ENCODE results near the gene KCNQ5. TPM values are rescaled to one million over a fixed set of nuclear protein-coding genes. Genes with fewer than 3 reads are reported as not detected.
"Not testable (repeated sequence)": the region's sequence is repeated elsewhere in the genome, so short reads cannot be mapped to it uniquely, and the experiment has no call there.

The KCNQ5 gene
- total RNA-seq, 1 donor from 2014 or later = 0.49 TPM

DNA sequence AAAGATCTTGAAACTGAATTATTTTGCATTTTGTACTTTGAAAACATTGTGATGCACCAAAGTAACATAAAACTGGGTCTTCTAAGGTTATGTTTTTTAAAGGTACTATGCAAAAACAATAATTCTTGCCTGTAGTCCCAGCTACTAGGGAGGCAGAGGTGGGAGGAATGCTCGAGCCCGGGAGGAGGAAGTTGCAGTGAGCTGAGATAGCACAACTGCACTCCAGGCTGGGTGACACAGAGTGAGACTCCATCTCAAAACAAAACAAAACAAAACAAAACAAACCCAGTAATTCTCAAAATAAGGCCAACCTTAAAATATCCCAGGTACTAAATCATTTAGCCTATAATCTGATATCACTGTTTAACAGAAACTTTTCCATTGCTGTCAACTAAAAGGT is 333.8 kb downstream of the KCNQ5 start:
- intact Hi-C loops (cut with DNase I) = no loop called here
- DNase-seq (ENCODE audit: low spot score) = no peak
- no peak for ATAC-seq

DNA sequence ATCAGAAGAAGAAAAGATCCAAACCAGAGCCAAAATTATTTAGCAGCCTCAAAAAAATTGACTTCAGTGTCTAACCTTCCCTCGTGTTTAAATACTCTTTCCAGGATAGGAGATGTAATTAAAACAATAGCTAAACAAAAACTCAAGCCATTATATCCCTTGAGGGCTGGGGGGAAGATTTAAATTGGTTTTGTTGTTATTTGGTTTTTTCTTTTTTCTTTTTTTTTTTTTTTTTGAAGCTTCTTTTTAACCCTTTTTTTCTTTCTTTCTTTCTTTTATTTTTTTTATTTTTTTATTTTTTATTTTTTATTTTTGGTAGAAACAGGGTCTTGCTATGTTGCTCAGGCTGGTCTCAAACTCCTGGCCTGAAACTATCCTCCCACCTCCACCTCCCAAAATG is 334.4 kb downstream of the KCNQ5 start:
- intact Hi-C loops (cut with DNase I) = no loop called here
- ATAC-seq (no peak), DNase-seq (ENCODE audit: low spot score) (no peak)

DNA sequence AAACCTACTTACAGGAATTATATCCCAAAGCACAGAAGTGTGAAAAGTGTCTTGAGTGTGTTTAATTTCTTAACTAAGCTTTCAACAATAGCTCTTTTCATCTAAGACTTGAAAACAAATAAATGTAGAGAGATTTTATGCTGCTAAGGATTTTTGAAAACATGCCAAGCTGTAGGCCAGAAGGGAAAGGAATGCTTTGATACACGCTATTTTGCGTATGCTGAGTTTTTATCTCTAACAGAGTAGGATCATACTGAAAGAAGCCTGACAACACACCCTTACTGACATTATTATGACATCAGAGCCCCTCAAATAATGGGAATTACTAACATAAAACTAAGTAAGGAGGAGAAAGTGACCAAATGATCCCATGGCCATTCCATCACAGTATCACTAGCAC is 338.0 kb downstream of the KCNQ5 start:
- DNase-seq (ENCODE audit: low spot score) = no peak
- intact Hi-C loops (cut with DNase I) = no loop called here
- ATAC-seq = no peak

DNA sequence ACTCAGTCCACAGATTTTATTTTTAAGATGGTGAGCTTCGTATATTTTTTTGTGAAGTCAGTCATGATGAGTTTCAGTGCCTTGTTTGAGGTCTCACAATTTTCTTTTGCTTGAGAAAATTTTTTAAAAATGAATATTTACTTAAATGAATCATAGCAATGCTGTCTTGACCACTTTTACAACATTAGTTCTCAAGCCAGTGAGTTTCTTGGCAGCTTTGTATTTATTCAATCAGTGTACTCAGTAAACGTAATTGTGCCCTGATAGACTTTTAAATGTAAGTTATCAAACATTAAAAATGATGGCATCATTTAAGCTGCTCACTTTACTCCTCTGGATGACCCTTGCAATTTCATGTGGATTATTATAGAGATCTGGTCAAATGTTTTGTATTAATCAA is 342.1 kb downstream of the KCNQ5 start:
- intact Hi-C loops (cut with DNase I) = no loop called here
- DNase-seq (ENCODE audit: low spot score) = no peak
- ATAC-seq = no peak

DNA sequence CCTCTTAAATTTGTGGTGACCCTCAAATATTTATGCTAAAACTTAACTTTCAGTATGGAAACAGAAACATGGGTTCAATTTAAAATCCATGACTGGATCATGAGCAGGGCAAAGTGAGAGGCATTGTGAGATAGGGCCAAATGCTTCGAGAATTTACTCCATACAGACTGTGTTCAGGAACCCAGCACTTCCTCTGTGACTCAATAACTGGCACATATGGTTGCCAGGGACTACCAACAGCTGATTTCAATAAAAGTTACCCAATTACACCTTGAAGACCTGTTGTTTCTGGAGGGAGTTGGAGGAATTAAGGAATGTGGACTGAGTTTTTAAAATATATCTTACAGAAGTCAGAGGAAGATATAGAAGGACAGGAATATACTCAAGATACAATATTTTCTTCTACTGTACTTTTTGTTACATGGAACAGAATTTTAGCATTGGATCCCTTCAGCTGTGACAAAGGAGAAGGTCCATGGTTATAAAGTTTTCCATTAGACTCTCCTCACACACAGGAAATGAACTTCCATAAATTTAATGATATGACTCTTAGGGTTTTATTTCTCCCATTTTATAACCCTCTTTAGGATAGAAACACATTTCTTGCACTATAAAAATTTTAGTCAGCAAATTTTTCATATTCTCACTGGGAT is 344.9 kb downstream of the KCNQ5 start:
- no peak for ATAC-seq
- DNase-seq (ENCODE audit: low spot score) = no peak
- intact Hi-C loops (cut with DNase I) = no loop called here

DNA sequence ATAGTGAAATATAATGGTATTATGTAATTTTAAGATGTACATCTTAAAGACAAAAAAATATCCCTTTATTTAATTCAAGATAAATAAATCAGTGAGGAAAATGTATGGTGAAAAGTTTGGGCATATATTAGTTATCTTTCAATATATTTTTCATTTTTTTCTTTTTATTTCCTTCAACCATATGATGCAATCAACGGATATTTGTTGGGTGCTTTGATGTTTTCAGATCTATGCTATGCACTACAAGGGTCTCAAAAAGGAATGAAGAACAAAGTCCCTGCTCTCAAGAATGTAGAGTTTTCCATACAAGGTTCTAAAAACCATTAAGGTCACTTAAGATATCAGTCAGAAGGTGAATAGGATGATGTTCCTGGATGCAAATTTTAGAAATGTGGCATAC is 345.5 kb downstream of the KCNQ5 start:
- DNase-seq (ENCODE audit: low spot score) (no peak), ATAC-seq (no peak)
- intact Hi-C loops (cut with DNase I) = no loop called here

DNA sequence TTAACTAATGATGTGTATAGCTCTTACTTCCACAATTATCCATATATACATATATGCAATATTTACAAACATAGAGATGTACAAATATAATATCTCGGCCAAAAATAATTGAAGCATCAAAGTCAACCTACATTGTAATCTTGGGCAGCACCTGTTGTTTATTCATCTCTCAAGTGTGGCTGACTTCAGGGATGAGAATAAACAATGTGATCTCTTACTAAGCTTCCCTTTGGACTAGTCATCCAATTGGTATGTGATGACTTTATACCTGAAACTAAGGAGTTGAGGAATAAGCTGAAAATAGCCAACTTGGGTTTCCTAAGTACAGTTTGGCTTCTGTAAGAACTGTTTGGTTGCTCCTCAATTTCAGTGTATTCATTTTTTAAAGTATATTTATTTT is 346.8 kb downstream of the KCNQ5 start:
- ATAC-seq (no peak), DNase-seq (ENCODE audit: low spot score) (no peak)
- intact Hi-C loops (cut with DNase I) = no loop called here

DNA sequence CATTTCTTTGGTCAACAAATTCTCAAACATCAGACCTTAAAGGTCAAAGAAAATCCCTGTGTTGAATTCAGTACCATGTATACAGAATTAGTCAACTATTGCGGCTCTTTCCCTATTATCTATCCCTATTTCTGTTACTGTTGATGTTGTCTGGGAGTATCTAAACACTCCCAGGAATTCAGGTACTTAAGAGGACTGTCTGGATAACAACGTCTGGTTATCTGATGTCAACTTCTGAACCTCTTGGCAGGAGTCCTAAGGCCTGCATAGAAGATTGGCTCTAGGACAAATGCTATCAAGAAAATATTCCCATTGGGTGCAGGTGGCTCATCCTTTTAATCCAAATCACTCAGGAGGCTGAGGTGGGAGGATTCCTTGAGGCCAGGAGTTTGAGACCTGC is 347.8 kb downstream of the KCNQ5 start:
- no peak for ATAC-seq
- DNase-seq (ENCODE audit: low spot score) = no peak
- intact Hi-C loops (cut with DNase I) = no loop called here

DNA sequence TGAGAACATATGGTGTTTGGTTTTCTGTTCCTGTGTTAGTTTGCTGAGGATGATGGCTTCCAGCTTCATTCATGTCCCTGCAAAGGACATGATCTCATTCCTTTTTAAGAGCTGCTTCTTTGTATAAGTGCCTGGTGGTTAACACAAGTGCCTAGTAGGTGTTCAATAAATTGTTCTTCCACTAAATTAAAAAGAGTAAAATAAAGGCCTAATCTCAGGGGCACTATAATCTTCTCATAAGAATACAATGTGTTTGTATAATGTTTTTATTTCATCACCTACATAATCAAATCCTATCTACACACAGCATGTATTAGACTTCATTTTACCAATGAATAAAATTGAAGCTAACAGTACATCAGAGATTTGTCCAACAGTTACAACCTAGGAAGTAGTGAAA is 350.7 kb downstream of the KCNQ5 start:
- no peak for ATAC-seq
- intact Hi-C loops (cut with DNase I) = no loop called here
- DNase-seq (ENCODE audit: low spot score) = no peak

DNA sequence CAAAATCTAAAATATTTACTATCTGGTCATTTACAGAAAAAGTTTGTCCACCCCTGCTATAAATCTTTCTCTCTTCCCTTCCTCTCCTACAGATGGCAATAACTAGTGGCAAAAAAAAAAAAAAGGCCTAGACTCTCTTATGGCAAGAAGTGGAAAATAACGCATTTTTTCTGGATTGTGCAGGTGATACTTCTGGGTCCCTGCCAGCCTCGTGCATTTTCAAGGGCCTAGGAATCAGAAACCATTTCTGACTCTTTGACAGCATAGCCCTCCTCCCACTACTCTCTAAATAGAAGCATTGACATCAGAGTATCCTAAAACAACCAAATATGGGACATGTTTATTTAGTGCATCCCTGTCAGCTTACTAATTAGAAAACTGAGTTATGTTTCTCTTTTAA is 352.4 kb downstream of the KCNQ5 start:
- ATAC-seq = no peak
- no peak for DNase-seq (ENCODE audit: low spot score)
- intact Hi-C loops (cut with DNase I) = no loop called here

DNA sequence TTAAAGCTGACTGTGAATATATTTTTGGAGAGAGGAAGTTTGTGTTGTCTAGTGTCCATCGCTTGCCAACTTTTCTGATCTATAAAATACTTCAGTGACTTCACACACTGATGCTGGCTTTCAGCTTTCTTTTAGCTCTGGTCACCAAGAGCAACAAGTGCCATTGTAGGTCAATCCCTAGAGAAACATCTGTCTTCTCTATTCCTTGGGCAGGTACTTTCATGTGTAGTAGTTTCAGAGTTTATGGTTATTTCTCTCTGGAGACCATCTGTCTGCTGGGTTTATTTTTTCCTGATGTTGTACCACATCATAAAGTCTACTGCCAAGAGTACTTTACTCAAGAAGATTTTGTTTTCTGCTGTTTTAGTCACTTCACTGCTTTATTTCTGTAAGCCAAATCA is 353.5 kb downstream of the KCNQ5 start:
- intact Hi-C loops (cut with DNase I) = no loop called here
- DNase-seq (ENCODE audit: low spot score) (no peak), ATAC-seq (no peak)

DNA sequence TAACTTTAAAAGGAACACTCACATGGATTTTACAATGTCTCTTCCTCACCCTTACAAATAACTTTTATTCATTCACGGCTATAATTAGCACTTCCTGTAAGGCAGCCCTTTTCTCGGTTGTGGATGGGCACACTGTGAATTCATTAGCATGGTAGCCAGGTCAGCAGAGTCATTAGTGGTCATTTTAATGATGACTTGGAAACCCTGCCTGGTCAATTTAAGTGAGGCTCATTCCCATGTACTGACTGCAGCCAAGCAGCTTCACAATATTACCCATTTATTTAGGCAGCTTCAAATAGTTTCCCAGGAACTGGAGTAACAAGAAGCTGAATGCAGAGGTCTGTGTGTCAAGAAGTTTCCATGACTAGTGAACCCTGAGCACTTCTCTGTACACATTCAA is 354.6 kb downstream of the KCNQ5 start:
- no peak for DNase-seq (ENCODE audit: low spot score)
- intact Hi-C loops (cut with DNase I) = no loop called here
- ATAC-seq = no peak

DNA sequence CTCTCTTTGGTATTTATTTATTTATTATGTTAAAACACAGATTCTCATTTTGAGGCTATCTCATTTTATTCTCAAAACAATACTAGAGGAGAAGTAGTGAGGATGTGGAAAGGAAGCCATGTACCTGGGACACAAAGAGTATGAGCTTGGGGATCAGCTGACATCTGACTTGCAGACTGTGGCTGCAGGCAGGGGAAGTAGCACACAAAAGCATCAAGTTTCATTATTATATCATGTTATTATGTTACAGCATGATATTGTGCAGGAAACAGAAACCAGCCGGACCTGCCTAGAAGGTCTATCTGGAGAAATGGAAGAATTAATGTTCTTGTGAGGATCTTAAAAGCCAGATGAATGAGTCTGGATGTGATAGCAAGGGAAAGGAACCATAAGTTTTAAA is 355.2 kb downstream of the KCNQ5 start:
- ATAC-seq = peak; percentile 46
- intact Hi-C loops (cut with DNase I) = no loop called here
- no peak for DNase-seq (ENCODE audit: low spot score)

DNA sequence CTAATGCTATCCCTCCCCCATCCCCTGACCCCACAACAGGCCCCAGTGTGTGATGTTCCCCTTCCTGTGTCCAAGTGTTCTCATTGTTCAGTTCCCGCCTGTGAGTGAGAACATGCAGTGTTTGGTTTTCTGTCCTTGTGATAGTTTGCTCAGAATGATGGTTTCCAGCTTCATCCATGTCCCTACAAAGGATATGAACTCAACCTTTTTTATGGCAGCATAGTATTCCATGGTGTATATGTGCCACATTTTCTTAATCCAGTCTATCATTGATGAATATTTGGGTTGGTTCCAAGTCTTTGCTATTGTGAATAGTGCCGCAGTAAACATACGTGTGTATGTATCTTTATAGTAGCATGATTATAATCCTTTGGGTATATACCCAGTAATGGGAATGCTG is 356.9 kb downstream of the KCNQ5 start:
- intact Hi-C loops (cut with DNase I); ATAC-seq: not testable (repeated sequence)

DNA sequence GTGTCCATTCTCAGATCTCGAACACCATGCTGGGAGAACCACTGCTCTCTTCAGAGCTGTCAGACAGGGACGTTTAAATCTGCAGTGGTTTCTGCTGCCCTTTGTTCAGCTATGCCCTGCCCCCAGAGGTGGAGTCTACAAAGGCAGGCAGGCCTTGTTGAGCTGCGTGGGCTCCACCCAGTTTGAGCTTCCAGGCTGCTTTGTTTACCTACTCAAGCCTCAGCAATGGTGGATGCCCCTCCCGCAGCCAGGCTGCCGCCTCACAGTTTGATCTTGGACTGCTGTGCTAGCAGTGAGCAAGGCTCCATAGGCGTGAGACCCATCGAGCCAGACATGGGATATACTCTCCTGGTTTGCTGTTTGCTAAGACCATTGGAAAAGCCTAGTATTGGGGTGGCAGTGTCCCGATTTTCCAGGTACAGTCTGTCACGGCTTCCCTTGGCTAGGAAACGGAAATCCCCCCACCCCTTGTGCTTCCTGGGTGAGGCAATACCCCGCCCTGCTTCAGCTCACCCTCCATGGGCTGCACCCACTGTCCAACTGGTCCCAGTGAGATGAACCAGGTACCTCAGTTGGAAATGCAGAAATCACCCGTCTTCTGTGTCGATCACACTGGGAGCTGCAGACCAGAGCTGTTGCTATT is 362.4 kb downstream of the KCNQ5 start:
- DNase-seq (ENCODE audit: low spot score); ATAC-seq: not testable (repeated sequence)
- intact Hi-C loops (cut with DNase I) = loop anchor here (10.0 kb wide), 1 partner anchor 160 kb away; no protein-coding TSS in a partner anchor

More for the DNA sequence above, 356.9 kb downstream of the KCNQ5 start:
- not testable (repeated sequence) for DNase-seq (ENCODE audit: low spot score)

DNA sequence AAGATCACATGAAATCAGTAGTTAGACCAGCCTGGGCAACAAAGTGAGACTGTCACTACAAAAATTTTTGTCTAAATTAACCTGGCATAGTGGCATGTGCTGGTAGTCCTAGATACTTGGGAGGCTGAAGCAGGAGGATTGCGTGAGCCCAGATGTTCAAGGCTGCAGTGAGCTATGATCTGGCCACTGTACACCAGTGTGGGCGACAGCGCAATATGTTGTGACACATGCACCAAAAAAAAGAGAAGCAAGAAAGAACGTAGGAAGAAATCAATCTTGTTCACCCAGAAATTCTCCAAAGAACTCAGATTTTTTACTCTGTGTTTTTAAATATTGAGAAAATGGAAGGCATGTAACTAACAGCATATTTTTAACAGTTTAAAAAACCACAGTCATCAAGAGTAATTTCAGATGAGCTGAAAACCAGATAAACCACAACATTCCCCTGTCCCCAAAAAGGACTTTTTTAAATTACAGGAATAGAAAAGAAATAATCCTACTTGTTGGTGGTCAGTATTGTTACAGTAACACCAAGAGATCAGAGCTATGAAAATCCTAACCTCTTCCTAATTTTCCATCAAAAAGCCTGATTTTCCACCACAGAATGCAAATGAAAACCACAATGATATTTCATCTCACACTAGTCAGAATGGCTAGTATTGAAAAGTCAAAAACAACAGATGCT is 363.3 kb downstream of the KCNQ5 start:
- ATAC-seq = no peak
- no peak for DNase-seq (ENCODE audit: low spot score)
- intact Hi-C loops (cut with DNase I) = loop anchor here (10.0 kb wide), 1 partner anchor 160 kb away; no protein-coding TSS in a partner anchor

DNA sequence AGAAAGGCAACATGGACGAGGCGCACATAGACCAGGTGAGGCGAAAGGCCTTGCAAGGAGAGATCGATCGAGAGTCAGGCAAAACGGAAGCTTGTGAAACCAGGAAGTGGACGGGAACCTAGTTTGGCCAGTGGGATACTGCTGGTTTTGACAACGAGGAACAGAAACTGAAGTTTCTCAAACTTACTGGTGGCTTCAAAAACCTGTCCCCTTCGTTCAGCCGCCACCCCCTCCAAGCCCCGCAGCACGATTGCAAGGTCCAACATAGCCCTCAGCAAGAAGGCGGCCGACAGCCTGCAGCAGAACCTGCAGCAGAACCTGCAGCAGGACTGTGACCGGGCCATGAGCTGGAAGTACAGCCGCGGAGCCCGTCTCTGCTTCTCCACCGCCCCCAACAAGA is 365.4 kb downstream of the KCNQ5 start:
- ATAC-seq (no peak), DNase-seq (ENCODE audit: low spot score) (no peak)
- intact Hi-C loops (cut with DNase I) = loop anchor here (10.0 kb wide), 1 partner anchor 162 kb away; no protein-coding TSS in a partner anchor

DNA sequence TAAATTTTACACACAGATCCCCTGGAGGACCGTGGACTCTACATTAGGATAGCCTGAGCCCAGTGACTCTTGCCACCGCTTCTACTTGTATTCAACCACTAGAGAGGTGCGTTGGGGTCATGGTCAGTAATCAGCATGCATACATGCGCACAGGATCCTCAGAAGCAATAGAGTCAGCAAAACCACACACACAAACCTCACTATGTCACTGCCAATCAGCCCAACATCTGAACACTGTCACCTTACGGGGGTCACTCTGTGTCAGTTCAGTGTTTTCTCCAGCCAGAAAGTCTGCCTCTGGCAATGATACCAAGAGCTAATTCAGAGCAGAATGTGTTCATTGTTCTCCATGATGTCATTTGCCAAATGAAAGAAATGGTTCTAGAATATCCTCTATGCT is 378.1 kb downstream of the KCNQ5 start:
- ATAC-seq = no peak
- no peak for DNase-seq (ENCODE audit: low spot score)
- intact Hi-C loops (cut with DNase I) = no loop called here

DNA sequence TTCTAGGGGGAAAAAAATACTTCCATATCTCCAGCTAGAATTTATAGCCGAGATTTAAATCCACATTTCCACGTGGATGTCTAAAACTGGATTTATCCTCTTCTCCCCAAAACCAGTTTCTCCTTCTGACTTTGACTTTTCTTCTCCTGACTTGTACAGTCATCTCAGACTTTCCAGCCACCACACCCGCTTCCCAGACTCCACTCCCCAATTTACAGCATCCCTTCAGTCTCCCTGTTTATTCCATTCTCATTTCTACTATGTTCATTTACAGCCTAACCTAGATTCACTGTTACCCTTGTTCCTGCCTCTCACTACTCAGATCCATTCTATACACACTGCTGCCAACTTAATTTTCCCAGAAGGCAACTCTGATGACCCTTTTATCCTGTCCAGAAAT is 378.6 kb downstream of the KCNQ5 start:
- ATAC-seq = no peak
- no peak for DNase-seq (ENCODE audit: low spot score)
- intact Hi-C loops (cut with DNase I) = no loop called here

DNA sequence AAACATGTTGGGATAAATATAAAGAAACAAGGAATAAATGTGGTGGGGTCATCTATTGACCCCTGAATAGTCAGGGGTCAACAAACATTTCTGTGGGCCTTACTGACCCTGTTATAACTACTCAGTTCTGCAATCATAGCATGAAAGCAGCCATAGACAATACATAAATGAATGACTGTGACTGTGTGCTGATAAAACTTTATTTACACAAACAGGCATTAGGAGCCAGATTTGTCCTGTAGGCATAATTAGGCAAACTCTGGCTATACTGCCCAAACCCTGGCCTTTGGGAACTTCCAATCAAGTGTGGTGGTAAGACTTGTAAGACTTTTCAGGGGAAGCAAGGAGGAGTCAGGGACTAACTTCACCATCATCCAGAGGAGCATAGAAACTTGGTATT is 380.7 kb downstream of the KCNQ5 start:
- intact Hi-C loops (cut with DNase I) = no loop called here
- DNase-seq (ENCODE audit: low spot score) (no peak), ATAC-seq (no peak)
